ENCODE measurements around the gene SLC39A11.
A peak's percentile ranks its signal among the peaks of the same experiment; 100 is the strongest.
"Not testable (repeated sequence)": the region's sequence is repeated elsewhere in the genome, so short reads cannot be mapped to it uniquely, and the experiment has no call there.

The SLC39A11 gene

DNA sequence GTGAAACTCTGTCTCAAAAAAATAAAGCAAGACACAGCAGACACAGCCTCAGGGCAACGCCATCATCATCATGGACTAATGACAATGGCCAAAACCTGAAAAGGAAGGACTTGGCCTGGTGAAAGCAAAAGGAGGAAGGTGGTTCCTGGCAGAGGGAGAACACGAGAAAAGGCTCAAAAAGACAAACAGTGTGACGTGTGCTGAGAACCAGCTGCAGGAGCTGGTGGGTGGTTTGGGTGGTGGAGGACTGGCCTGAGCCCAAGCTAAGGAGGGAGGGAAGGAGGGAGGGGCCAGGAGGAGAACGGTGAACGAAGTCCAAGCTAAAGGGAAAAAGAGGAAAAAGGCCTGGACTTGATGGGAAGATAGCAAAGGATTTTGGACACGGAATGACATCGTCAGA is 85.1 kb downstream of the SLC39A11 start:
- no peak for DNase-seq (ENCODE audit: low read depth, low spot score)

DNA sequence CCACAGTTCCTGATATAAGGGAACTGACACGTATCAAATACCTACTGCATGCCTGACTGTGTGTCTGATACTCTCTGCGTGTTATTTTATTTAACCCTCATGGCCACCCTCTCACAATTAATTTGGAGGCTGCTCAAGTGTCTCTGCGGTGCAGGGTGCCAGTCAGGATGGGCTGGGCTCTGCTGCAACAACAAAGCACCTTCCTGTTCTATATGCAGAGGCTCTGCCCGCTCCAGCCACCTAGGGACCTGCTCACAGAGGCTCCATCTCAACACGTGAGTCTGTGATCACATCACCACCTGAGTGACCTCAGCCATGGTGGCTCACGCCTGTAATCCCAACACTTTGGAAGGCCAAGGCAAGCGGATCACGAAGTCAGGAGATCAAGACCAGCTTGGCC is 87.1 kb downstream of the SLC39A11 start:
- no peak for DNase-seq (ENCODE audit: low read depth, low spot score)

DNA sequence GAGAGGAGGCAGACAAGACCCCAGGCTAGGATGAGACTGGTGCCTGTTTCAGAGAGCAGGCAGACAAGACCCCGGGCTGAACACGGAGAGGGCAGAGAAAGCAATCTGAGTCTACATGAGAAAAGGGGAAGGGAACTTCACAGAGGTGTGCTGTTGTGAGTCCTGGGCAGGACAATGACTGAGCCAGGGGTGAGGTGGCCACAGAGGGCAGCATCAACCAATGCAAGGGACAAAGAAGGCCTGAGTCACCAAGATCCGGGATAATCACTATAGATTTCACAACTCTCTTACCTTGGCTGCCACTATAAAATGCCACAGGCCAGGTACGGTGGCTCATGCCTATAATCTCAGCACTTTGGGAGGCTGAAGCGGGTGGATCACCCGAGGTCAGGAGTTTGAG is 89.0 kb downstream of the SLC39A11 start:
- no peak for DNase-seq (ENCODE audit: low read depth, low spot score)

DNA sequence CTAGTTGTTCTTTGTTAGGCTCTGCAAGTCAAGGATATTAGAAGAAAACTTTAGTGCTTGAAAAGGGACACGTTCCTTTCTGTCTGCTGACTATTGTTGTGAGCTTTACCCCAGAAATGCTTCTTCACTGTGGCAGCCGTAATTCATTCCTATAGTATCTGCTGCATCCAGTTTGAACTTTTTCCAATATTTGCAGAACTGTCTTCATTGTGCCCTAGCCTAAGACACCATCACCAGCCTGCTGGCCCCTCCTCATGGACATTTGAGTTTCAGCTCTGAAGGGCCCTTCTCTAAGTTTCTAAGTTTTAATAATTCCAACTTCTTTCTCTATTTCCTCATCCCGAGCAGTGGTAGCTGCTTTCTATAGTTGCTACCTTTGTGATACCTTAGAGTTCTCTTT is 91.7 kb downstream of the SLC39A11 start:
- DNase-seq (ENCODE audit: low read depth, low spot score) = no peak

DNA sequence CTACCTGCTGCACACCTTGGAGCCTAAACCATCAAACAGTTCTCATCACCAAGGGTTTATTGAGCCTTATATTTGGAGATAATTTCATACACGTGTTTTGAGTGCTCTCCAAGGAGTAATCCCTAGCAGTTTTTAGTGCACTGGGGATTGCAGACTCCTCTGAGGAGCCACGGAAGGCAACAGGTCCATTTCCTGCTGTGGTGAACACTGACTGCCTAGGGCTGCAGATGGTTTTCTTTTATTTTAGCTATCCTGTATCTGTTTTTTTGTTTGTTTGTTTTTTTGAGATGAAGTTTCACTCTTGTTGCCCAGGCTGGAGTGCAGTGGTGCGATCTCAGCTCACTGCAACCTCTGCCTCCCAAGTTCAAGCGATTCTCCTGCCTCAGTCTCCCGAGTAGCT is 93.0 kb downstream of the SLC39A11 start:
- not testable (repeated sequence) for DNase-seq (ENCODE audit: low read depth, low spot score)

DNA sequence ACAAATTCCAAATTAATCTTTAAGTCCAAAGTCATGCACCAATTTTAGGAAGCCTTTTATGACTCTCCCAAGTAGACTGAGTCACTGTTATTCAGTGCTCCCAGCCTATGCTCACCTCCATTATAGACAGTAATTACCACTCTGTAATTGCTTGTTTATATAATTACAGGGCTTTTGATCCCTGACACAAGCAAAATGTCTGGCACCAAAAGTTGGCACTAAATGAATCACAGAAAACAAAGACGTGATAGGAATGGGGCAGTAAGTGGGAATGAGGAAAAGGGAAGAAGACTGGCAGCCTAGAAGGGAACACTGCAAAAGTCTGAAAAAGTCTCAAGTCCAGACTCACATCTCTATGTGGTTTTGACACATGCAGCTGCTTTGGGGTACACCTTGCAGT is 94.1 kb downstream of the SLC39A11 start:
- DNase-seq (ENCODE audit: low read depth, low spot score) = no peak

DNA sequence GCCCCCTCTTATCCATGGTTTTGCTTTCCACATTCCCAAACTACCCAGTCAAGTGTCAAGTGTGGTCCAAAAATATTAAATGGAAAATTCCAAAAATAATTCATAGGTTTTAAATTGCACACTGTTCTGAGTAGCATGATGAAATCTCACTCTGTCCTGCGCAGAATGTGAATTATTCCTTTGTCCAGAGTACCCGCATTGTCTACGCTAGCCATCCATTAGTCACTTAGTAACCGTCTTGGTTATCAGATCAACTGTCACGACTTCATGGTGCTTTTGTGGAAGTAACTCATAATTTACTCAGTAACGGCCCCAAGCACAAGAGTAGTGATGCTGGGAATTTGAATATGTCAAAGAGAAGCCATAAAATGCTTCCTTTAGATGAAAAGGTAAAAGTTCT is 94.9 kb downstream of the SLC39A11 start:
- no peak for DNase-seq (ENCODE audit: low read depth, low spot score)

DNA sequence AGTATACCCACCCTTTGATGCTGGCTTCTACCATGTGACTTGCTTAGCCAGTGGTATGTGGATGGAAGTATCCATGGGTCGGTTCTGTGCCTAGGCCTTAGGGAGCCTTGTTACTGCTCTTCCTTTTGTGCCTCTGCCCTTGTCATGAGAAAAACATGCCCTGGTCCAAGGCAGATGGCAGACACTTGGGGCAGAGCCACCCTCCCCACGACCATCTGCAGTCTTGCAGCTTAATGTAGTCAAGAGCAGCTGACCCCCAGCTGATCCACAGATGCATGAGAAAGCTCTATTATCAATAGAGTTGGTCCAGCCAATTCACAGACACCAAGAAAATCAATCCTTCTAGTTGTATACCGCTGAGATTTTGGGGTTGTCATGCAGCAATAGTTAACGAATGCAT is 95.7 kb downstream of the SLC39A11 start:
- DNase-seq (ENCODE audit: low read depth, low spot score) = no peak

DNA sequence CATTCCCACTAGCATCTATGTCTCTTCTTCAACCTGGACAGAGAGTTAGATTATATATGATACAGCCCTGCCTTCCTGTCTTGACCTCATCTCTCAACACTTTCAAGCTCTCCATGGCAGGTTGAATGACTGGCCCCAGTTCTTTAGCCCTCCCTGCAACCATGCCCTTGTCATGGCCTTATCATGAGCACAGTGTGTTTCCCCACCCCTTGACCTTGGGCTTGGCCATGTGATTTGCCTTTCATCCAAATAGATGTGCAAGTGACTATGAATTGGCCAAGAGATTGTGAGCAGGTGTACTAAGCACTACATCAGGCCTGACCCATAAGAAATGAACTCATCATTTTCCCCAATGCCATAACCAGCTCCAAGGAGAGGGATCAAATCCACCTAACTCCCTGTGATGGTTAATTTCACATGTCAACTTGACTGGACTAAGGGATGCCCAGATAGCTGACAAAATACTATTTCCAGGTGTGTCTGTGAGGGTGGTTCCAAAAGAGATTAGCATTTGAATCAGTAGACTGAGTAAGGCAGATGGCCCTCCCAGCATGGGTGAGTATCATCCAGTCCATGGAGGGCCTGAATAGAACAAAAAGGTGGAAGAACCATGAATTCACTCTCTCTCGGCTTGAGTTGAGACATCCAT is 97.4 kb downstream of the SLC39A11 start:
- DNase-seq (ENCODE audit: low read depth, low spot score) = no peak

DNA sequence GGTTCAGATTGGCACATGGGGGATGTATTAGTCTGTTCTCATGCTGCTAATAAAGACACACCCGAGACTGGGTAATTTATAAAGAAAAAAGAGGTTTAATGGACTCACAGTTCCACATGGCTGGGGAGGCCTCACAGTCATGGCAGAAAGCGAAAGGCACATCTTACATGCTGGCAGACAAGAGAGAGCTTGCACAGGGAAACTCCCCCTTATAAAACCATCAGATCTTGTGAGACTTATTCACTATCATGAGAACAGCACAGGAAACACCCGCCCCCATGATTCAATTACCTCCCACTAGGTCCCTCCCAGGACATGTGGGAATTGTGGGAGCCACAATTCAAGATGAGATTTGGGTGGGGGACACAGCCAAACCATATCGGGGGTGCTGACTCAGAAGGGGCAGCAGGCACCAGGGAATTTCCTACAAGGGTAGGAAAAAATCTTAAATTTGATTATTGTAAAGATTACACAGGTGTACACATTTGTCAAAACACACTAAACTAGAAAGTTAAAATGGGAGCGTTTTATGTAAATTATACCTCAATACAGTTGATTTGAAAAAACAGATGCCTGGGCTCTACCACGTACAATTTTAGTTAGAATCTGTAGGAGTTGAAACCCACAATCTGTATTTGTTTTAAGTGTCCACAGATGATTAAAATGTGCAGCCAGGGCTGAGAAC is 99.6 kb downstream of the SLC39A11 start:
- DNase-seq (ENCODE audit: low read depth, low spot score) = not testable (repeated sequence)

DNA sequence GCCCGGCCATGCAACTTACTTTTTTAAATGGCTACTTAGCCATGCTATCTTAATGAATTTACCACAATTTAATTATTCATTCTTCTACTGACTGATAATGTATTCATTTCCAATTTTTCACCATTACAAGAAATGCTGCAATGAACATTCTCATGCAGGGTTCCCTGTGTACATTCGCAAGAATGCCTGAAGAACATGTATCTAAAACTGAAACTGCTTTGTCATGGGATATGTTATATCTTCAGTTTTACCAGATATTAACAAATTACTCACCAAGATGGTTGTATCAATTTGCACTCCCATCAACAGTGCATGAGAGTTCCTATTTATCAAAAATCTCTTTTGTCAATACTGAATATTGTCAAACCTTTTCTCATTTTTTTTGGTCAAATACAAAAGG is 100.8 kb downstream of the SLC39A11 start:
- no peak for DNase-seq (ENCODE audit: low read depth, low spot score)

DNA sequence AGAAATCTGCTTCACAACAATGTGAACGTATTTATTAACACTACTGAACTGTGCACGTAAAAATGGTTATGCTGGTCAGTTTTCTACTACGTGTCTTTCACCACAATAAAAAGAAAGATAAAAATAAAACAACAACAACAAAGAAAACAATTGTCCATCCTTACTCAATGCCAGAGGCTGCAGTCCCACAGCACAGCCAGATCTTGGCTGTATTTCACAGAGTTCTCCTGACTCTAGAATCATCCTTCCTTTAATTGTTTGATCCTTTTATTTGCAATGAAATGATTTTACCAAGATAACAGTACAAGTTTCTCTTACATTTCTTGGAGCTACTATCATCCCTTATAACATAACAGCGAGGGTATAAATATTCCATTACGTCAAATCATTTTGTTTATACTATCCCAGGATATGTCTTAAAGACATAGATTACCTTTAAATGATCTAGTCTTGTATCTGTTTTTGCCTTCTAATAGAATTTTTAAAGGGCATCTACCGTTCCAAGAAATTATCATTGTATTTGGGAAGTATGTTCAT is 103.3 kb downstream of the SLC39A11 start:
- no peak for DNase-seq (ENCODE audit: low read depth, low spot score)

DNA sequence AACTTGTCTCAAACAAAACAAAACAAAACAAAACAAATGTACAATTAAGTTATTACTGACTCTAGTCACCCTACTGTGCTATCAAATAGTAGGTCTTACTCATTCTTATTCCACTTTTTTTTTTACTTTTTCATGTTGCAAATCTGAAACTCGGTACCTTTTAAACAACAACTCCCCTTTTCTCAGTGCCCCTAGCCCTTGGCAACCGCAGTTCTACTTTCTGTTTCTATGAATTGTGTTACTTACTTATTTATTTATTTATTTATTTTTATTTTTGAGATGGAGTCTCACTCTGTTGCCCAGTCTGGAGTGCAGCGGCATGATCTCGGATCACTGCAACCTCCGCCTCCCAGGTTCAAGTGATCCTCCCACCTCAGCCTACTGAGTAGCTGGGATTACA is 104.0 kb downstream of the SLC39A11 start:
- no peak for DNase-seq (ENCODE audit: low read depth, low spot score)

DNA sequence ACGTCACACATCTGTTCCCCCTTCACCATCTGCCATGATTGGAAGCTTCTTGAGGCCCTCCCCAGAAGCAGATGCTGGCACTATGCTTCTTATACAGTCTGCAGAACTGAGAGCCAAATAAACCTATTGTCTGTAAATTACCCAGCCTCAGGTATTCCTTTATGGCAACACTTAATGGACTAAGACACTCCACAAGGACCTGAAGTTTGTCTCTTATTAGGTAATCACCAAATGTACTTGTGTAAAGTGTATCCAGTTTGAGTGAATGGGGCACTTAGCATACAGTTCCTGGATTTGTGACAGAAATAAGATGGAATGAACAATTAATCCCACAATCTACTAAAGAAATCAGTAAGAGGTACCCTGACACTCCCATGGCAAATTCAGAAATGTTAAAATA is 105.3 kb downstream of the SLC39A11 start:
- DNase-seq (ENCODE audit: low read depth, low spot score) = no peak

DNA sequence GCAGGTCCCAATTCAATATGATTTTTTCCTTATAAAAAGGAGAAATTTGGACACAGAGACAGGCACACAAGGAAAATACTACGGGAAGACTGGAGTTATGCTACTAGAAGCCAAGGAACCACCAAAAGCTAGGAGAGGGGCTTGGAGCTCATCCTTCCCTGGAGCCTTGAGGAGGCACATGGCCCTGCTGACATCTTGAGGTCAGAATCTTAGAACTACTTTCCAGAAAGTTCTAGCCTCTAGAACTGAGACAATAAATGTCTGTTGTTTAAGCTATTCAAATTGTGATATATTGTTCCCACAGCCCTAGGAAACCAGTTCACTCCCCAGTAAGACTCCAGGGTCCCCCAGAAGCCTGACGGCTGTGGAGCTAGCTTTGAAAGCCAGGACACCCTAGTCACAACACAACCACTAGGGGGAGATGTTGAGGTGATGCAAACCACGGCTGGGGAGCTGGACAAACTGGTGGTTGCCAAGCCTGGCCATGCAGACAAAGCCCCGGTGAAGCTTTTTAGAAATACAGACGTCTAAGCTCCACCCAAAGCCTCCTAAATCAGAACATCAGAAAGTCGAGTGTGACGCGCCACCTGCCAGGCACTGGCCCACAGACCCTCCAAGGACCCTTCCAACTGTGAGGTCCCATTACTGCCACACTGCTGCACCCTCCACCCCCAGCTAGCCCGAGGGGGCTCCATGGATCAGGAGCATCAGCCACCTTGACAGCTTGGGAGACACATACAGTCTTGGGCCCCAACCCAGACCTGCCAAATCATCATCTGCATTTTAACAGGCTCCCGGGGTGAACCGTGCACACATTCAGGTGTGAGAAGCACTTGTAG is 106.4 kb downstream of the SLC39A11 start:
- DNase-seq (ENCODE audit: low read depth, low spot score) = peak; percentile 57

DNA sequence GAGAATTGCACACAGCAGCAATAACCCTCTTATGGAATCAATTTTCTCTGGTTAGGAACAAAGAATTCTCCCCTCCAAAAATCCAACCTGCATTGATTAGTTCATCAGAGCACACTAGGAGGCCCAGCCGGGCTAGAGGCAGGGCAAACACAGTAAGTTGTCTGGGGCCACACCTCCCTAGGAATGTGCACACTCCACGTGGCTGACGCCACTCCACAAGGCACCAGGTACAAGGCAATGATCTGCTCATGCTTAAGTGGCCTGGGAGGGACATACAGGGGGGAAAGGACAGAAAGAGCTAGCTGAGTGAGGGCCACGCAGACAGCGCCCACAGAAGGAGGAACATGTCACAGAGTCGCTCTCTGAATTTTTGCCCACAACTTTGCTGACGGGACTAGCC is 107.6 kb downstream of the SLC39A11 start:
- DNase-seq (ENCODE audit: low read depth, low spot score) = no peak

DNA sequence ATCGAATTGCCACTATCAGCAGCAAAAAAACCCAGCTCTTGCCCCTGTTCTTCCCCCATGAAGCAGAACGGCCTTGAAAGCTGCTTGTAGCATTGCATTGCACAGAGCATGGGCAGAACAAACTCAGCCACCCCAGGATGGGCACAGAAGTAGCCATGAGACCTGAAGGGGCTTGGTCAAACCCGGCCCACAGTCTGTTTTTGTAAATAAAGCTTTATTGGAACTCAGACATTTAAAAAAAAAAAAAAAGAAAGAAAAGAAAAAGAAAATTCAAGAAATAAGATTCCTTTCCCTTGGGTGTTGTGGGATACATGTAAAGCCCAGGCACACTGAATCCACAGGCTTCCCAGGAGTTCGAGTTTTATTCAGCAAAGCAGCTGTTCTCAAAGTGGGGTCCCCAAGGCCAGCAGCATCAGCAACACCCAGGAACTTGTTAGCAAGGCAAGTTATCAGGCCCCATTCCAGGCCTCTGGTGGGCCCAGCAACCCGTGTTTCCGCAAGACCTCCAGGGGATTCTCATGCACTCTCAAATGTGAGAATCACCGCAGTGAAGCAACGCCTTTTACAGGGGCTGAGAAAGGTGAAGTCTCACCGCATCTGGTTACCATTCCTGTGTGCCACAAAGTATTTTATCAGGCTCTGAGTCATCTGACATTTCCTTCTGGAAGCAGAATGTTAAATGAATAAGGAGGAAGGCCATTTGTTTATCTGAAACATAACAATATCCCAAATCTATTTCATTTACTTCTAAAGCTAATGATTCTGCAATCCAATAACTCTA is 108.2 kb downstream of the SLC39A11 start:
- DNase-seq (ENCODE audit: low read depth, low spot score) = no peak

DNA sequence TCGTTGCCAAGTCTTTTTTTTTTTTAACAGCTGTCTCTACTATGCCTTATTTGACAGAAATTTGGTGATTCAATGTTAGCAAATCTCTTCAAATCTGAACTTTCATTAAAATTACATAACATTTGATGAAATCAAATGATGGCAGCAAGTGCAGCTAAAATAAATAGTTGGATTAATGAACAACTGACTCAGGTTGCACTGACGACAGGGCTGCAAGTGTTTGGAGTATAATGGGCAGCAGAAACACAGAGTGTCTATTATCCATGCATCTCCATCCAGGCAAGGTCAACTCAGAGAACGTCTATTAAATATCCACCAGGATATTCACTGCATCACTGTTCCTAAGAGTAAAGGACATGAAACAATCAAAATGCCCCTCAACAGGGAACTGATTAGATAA is 109.8 kb downstream of the SLC39A11 start:
- no peak for DNase-seq (ENCODE audit: low read depth, low spot score)

DNA sequence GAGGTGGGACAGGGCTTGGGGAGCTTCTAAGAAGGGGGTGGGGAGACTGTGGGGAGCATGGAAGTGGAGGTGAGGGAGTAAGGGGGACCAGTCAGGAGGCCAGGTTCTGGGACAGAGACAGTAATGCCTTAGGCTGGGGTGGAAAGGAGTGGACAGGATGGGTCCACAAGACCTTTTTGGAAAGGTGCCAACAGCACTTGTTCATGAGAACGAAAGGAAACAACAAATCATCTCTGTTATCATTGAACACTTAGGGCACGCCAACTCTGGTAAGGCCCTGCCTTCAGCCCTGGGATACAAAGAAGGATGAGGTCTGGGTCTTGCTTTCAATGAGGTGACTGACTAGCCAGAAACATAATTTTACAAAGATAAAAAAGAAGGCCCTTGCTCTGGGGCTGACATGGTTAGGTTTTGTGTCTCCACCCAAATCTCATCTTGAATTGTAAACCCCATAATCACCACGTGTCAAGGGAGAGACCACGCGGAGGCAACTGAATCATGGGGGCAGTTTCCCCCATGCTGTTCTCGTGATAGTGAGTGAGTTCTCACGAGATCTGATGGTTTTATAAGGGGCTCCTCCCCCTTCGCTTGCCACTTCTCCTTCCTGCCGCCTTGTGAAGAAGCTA is 113.8 kb downstream of the SLC39A11 start:
- DNase-seq (ENCODE audit: low read depth, low spot score) = no peak

DNA sequence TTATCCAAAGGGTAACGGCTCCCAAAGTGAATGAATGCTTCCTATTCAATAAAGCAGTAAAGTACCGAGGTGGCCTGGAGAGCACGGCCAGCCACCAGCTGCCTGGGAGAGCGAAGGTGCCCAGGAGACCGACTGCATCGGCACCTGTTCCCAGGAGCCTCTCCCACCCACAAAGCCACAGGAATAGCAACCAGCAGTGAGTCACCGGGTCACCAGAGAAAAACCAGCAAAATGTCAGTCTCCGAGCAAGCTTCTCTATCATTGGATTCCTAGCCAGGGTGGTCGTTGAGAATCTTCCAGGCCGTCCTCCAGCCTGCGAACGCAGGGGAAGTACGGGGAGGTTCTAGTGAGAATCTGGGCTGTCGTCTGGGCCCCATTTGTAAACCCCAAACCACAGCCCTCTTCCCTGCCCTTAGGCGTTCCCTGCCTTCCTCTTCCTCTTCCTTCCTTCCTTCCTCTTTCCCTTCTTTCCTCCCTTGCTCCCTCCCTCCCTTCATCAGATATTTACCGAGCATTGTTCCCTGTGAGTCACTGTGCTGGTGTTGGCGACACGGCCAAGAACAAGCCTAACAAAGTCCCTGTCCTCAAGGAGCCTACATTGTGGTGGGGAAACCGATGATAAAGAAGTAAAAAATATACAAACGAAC is 114.6 kb downstream of the SLC39A11 start:
- DNase-seq (ENCODE audit: low read depth, low spot score) = no peak
